Erythroblast (primary cell): ENCODE results near the gene ZNF814.

Source experiments
- GATA1 ChIP-seq: IDR thresholded peaks from 2 replicates; pipeline ENCODE4 v1.6.1; 2011; ENCODE audit warnings: low read depth, mild to moderate bottlenecking, control low read depth, low read length, moderate library complexity
- POLR2A ChIP-seq: IDR thresholded peaks from 2 replicates; pipeline ENCODE4 v1.6.1; 2011; ENCODE audit warnings: mild to moderate bottlenecking, low read length

GRCh38 chr19:57887195-57887941, 1.5 kb downstream of the ZNF814 start:
- no peak for TF ChIP-seq POLR2A
- no peak for TF ChIP-seq GATA1
